ENCODE results near the gene ZNF672.
"Not testable (repeated sequence)": the region's sequence is repeated elsewhere in the genome, so short reads cannot be mapped to it uniquely, and the experiment has no call there.

DNA sequence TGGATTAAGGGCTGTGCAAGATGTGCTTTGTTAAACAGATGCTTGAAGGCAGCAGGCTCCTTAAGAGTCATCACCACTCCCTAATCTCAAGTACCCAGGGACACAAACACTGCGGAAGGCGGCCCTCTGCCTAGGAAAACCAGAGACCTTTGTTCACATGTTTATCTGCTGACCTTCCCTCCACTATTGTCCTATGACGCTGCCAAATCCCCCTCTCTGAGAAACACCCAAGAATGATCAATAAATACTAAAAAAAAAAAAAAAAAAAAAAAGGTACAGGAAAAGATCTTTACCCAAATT, 7.4 kb upstream of the ZNF672 start:
- TF ChIP-seq, protein P1, sequence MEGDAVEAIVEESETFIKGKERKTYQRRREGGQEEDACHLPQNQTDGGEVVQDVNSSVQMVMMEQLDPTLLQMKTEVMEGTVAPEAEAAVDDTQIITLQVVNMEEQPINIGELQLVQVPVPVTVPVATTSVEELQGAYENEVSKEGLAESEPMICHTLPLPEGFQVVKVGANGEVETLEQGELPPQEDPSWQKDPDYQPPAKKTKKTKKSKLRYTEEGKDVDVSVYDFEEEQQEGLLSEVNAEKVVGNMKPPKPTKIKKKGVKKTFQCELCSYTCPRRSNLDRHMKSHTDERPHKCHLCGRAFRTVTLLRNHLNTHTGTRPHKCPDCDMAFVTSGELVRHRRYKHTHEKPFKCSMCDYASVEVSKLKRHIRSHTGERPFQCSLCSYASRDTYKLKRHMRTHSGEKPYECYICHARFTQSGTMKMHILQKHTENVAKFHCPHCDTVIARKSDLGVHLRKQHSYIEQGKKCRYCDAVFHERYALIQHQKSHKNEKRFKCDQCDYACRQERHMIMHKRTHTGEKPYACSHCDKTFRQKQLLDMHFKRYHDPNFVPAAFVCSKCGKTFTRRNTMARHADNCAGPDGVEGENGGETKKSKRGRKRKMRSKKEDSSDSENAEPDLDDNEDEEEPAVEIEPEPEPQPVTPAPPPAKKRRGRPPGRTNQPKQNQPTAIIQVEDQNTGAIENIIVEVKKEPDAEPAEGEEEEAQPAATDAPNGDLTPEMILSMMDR (conservative IDR thresholded peaks at IDR 0.05; ENCODE audit: low read length): not testable (repeated sequence)
- TF ChIP-seq EZH2phosphoT487 (IDR thresholded peaks at IDR 0.05; ENCODE audit: borderline replicate concordance): not testable (repeated sequence)
